NAMALWA (cell line): ENCODE data around the gene ASCC1.

Source experiments
- DNase-seq: peaks from one replicate; pipeline ENCODE4 v3.0.0-alpha.2; 2015; ENCODE audit warnings: low spot score

Gene ASCC1

DNA sequence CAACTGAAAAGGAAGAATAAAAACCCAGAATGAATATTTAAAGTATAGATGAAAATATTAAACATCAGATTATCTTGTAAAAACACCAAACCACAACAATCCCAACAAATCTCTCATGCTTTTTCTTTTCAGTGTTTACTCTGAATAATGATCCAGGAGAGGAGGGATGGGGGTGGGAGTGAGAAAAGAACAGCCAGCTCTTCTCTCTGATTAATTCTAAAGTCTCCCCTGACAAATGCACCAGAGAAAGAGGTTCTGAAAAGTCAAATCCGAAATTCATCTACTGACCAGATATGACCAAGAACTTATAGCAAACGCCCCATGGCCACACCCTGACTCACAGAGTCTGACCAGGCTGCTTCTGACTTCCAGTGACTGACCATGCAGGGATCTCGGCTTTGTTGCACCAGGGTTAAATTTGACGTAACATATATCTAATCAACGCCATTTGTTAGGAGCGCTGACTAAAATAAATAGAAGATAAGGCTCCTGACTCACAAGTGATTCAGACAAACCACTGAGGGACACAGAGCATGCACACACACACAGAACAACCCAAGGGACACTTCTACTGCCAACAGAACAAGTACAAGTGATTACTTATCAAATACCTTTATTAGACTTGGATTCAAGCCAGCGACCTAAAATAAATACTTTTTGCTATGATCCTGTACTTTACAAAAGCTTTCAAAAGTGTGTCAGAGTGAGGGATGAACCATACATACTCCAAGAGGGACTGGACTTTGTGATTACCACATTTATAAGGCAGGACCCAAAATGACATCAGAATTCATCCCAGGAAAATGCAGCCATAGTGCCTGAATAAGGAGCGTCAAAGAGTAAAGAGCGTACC lies 118.4 kb downstream of the ASCC1 start:
- no peak for DNase-seq

DNA sequence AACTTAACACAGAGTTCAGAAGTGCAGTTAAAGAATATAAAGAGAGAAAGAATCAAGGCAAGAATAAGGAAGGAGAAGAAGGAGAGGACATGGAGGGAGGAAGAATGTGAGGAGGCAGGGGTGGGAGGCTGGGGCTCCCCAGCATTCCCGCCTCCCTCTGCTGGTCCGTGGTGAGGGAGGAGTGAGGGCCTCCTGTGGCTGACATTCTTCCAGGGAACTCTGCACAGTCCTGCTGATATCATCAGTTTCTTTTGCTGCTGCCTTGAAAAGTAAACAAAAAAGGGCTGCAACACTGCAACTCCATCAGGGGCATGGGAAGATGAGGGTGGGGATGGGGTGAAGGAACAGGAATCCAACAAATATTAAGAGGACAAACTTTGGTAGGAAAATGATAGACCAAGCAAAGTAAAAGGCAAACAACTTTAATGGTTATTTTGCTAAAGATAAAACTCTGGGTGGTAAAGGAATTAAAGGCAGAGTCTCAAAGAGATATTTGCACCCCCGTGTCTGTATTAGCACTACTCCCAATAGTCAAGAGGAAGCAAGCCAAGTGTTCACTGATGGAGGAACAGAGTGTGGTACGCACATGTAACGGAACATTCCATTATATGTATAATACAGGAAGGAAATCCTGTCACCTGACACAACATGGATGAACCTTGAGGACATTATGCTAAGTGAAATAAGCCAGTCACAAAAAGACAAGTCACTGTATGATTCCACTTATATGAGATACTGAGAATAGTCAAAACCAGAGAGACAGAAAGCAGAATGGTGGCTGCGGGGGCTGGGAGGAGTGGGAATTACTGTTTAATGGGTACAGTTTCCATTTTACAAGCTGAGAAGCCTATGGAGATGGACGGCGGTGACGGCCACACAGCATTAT lies 119.7 kb downstream of the ASCC1 start:
- DNase-seq: no peak

DNA sequence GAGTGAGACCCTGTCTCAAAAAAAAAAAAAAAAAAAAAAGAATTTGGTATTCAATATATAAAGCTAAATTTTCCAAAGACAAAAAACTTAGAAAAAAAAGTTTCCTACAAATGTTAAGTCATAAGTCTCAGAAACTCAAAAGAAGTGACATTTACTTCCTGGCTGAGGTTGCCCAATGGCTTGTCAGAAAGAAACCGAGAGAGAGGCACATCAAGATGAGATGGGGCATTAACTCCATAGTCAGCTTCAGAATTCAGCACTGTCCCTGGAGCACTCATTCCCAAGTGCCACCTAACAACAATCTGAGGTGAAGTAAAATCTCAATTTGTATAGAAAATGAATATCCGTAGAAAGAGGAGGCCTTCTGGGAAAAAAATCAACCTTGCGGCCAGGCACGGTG lies 120.9 kb downstream of the ASCC1 start:
- no peak for DNase-seq

DNA sequence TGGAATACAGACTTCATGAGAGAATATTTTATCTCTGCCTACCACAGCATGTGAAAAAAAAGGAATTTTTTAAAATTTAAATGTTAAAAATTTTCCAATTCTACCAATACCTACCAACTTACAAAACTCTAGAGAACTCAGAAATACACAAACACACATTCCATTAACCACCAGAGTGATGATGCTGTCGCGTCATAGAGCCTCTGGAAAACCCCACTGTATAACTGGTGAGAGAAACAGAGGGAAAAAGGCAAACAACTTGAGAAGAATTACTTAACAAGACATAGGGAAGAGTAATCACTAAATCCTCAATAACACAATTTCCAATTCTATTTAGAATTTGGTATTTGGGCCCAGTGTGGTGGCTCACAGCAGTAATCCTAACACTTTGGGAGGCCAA lies 121.5 kb downstream of the ASCC1 start:
- DNase-seq: no peak

DNA sequence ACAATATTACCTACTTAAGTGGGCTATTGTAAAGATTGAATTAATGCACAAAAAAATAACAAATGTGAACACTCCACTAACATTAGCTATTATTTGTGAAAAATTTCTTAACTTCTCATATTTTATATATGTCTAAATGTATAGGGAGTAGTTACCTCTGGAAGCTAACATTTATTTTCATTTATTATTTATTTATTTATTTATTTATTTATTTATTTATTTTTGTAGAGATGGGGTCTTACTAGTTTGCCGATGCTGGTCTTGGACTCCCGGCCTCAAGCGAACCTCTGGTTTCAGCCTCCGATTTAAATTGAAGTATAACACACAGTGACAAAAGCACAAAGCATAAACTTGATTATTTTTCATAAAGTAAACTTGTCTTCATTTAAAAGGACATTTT lies 122.6 kb downstream of the ASCC1 start:
- no peak for DNase-seq

DNA sequence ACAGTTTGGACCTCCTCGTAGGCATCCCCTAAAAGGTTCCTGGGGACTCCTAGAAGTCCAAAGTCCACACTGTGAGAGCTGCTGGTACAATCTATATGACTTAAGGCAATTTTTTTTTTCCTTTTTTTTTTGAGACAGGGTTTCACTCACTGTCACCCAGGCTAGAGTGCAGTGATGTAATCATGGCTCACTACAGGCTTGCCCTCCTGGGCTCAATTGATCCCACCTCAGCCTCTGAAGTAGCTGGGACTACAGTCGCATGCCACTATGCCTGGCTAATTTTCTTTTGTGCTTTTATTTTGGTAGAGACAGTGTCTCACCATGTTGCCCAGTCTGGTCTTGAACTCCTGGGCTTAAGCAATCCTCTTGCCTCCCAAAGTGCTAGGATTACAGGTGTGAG lies 123.1 kb downstream of the ASCC1 start:
- no peak for DNase-seq

DNA sequence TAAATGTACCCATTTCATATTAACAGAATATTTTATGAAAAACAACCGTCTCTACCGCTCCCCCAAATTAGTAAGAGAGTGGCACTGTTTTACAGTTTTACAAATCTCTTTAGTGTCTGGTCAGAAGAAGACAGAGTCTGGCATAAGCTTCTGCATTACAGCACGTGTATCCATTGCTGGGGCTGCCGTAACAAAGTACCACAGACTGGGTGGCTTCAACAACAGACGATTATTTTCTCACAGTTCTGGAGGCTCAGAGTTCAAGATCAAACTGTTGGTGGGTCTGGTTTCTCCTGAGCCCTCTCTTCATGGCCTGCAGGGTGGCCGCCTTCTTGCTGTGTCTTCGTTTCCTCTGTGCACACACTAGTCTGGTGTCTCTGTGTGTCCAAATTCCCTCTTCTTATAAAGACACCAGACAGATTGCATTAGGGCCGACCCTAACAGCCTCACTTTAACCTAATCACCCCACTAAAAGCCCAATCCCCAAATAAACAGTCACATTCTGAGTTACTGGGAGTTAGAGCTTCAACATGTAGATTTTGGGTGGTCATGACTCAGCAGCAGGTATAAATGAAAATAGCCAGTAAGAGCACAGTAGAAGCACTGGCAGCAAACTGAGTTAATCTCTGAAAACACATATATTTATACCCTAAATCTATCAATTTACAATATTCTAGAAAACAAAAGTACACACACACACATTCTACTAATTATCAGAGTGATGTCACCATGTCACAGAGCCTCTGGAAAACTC lies 123.7 kb downstream of the ASCC1 start:
- DNase-seq: no peak

DNA sequence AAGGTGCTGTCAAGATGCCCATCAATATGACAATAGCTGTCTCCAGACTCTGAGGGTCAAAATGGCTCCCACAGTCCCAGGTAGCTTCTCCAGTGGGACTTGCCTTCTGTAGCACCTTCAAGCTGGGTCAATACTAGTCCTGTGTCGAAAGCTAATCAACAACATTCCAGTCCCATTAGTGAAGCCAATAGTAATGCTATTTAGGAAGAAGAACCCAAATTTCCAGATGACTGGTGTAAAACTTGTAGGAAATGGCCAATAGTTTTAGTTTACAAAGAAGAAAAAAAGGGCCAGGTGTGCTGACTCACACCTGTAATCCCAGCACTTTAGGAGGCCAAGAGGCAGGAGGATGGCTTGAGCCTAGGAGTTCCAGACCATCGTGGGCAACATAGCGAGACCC lies 125.8 kb downstream of the ASCC1 start:
- DNase-seq: no peak

DNA sequence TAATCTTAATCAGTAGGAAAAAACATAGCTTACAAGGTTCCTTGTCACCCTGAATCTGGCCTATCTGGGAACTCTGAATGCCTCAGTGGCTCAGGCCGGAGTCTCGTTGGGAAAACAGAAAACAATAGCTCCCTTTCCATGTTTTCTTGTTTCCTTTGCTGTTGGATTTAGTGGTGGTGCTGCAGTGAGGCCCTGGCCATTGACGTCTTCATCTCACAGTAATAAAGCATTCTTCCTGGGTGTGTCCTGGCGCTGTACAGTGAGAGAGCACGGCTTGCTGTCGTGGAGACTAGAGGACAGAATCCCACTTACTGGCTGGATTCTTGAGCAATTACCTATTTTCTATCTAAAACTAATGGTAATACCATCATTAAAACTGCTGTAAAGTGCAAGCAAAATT lies 126.5 kb downstream of the ASCC1 start:
- no peak for DNase-seq

DNA sequence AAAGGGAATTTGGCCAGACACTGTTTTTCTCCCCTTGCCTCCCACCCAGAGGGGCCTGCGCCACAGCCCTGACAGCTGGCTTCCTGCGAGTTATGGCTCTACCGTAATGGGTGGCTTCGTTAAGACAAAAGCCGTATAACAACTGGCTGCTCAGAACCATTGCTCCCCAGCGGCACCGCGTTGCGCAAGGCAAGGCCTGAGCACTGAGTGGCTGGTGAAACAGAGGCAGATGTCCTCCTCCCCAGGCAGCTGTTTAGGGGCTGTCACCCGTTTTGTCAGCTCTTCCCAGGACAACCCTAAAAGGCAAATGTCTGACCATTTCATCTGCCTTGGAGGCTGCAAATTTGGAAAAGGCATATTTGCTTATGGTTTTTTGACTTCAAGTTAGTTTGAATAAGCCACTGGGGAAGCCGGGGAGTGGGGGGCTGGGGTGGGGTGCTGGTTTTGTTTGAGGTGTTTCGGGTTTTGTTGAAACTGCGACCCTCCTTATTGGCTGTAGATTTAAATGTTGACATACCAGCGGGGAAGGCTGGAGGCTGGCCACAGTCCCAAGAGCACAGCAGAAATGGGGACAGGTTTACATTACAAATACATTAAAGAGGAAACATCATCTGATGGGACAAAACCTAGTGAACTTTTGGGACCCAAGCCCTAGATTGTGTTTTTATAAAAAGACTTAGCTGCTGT lies 127.0 kb downstream of the ASCC1 start:
- DNase-seq: peak; percentile 46

DNA sequence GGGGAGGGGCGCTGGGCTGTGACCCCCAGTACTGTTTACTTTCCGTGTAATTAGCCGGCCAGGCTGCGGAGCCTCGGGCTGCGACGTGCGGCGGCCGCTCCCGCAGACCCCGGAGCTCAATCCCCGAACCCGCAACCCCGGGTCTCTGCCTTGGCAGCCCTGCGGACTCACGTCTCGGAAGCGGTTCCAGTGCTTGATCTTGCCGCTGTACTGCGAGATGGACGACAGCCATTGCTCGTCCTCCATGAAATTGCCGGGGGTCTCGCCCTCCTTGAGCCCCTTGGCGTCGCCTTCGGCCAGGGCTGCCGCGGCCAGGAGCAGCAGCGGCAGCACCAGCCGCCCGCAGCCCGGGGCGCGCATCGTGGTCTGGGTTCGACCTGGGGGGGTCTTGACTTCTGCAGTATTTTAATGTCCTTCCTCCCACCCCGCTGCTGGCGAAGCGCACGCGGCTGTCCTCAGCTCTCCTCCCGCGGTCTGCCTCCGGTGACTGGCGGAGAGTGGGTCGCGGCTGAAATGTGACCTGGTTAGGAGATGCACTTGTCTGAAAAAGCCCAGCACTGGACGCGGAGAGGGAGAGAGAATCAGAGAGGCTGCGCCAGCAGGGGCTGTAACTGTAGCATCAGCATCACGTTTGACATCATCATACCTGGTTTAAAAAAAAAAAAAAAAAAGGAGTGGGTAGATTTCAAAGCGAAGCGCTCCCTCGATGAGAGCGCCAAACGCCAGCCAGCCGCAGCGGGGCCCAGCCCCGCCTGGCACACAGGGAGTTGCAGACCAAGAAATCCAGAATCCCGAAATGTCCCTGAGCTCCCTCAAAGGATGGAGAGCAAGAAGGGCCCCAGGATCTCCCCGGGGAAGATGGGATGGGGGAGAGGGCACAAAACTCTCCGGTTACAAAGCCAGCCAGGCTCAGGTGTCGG lies 127.8 kb downstream of the ASCC1 start, which contains the start of gene SPOCK2:
Gene SPOCK2, minus strand, starts transcription at position 583 of the 920 bp plus-strand sequence. Its CDS starts 223 bp downstream, at position 360.
- DNase-seq: no peak

DNA sequence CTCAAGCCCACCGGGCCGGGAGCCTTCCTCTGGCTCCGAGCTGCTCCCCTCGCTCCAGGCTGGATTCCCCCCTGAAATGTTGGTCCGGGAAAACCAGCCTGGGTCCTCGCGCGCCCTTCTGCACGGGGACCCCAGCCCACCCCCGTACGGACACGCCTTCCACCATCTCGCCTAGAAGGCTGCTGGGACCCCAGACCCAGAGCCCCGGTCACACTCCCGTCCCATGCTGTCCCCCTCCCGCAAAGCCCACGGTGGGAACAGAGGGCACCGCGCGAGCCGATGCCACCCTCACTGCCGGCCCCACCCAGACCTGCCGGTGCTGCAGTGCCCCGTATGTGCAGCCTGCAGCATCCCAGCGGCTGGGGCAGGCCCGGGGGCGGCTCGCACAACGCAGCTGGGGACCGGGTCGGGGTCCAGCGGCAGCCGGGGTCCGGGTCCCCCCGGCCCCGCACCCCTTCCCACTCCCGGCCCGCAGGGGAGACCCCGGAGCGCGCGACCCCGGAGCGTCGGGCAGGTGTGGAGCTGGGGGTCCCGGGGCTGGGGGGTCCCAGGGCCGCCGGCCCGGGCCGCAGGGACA lies 128.6 kb downstream of the ASCC1 start:
- DNase-seq: no peak

DNA sequence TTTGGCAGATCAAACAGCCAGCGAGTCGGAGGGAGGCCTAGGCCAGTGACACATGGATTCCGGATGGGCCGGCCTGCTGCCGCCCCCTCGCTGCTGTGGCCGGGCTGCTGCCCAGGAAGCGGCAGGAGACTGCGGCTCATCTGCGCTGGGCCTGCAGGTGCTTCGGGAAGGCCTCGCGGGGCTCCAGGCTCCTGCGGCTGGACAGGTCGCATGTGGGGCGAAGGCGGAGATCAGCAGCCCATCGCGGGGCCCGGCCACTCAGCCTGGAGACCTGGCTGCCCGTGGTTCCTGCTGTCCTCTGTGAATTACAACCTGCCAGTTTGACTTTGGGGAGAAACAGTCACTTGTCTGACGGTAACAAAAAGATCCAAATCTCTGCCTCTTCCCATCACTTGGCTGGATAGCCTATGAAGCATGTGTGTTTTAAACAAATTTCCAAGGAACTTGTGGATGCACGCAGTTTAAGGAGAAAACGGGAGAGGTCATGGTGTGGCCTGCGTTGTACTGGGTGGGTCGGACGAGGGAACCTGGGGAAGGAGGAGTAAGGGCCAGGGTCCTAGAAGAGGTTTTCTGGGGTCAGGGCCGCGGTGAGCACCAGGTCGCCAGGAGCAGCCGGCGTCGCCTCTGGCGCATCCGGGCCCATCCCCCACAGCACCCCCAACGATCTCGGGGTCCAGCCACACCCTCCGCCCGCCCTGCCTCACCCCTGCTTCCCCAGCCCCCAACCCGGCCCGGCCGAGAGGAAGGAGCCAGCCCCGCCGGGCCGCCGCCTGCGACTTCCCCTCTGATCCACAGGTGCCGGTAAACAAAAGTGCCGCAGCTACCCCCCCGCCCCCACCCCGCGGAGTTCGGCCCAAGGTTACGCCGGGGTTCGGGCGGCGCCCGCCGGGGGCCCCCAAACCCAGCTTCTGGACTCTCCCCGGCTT lies 129.3 kb downstream of the ASCC1 start:
- DNase-seq: peak; percentile 18

DNA sequence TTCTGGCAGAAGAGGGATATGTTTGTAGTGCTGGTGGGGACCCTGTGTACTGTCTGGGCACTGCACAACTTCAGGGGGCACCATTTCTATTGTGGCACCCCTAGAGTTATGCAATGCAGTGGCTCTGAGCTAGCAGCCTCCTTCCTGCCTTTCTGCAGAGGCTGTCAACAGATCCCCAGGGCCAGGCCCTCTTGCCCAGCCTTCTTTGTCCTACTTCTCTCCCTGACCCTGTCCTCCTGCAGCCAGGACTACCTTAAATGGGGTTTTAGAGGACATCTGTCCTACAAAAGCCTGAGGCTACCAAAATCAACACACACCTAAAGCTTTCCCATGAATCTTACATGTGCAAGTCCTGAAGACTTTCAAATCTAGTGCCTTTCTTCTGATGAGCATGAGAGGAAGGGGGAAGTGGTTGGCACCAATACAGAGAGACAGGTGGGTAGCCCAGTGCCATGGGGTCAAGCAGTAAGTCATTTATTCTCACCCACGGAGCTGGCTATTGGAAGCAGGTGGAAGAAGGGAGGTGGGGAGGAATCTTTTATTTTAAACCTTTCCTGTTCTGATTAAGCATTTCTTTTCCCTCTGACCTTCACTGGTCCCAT lies 130.1 kb downstream of the ASCC1 start:
- no peak for DNase-seq

DNA sequence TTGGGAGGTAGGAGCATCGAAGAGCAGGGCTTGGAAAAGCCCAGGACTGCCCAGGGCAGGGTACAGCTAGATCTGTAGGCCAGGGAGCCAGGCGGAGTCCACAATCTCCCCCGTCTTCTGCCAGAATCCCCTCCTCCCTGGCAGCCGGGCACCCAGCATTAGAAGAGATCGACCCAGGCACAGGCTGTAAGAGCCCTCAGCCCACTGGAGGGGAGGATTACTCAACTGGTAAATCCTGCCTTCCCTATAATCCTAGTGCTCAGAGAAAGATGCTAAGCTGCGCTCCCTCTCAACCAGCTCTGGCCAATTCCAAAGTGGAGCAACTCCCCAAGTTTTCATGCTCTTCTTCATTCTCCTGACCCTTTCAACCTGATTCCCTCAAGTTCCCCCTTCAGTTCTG lies 130.9 kb downstream of the ASCC1 start:
- DNase-seq: no peak

DNA sequence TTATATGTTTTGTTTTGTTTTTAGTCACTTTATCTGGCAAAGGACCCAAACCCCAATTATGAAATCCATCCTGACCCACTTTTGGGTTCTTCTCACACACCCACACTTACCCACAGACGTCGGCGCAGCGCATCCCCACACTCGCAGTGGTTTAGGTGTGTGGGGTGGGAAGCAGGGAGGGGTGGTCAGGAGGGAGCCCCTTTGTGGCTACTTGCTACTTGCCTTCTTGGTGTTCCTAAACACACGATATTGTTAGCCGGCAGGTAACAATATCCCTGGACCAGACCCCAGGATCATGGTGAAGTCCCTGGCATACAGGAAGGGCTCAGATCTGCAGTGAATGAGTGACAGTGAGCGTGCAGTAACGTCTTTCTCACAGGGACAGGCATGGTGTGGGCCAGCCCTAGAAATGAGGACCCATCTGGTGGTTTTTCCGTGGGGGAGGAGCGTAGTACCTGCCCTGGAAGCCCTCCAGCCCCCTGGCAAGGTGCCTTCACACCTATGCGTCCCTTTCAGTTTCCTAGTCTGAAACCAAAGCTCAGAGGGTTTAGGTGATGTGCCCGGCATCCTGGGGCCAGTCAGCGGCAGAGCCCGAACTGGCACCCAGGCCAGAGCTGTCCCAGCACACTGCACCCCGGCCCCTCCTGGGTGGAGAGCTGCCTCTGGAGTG lies 132.2 kb downstream of the ASCC1 start:
- DNase-seq: no peak

DNA sequence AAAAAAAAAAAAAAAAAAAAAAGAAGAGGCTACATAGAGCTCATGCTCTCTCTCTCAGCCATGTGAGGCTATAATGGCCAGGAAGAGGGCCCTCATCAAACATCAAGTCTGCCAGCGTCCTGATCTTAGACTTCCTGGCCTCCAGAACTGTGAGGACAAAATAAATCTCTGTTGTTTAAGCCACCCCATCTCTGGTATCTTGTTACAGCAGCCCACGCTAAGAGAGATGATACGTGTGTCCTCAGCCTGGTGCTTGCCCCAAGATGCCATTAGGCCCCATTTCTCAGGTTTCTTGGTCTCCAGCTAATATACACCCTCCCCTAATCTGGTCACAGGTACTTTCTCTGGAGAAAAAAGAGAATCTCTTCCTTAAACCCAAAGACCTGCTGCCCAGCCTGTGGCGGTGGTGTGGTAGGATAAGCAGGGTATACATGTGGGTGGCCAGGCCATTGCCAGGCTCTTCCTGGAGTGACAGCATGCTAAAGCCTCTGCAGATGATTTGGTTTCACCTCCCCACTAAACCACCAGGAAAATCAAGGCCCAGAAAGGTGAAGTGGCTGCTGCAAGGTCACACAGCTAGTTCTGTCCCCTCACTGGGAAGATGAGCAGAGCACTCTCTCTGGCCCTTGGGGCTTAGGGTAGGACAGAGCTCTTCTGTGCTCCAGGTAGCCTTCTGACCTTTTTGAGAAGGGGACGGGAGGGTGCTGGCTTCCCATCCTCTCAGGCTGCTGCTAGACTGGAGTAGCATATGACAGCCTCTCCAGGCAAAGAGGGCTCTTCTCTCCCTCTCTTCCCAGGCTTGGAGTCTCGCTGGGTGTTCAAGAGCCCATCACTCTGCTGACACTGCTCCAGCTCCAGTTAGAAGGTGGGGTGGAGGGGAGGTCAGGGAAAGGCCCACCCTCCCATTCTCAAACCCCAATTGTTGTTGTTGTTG lies 133.0 kb downstream of the ASCC1 start:
- DNase-seq: no peak
